Measurements from ENCODE around the gene NAA40. TPM values are rescaled to one million over a fixed set of nuclear protein-coding genes. Genes with fewer than 3 reads are reported as not detected.

Gene NAA40
- total RNA-seq, 2 donors from 2014 or later: 24.6 to 34.2 TPM

- DNase-seq: peak; percentile 53 to 68
- peak; percentile 62 for ATAC-seq
- intact Hi-C loops (cut with DNase I, micrococcal nuclease): loop anchor here (5.0 kb wide), 1 partner anchor 153 kb away; no protein-coding TSS in a partner anchor
These were observed 60.7 kb downstream of the NAA40 start for GRCh38 chr11:63999349-64000025.

GRCh38 chr11:64000026-64000739 is 61.4 kb downstream of the NAA40 start:
- peak in 1 of 2 donors; percentile 74 for DNase-seq
- intact Hi-C loops (cut with DNase I, micrococcal nuclease): loop anchor here in 1 of 2 donors (5.0 kb wide), 1 partner anchor 152 kb away; no protein-coding TSS in a partner anchor
- peak; percentile 79 for ATAC-seq

- DNase-seq (peak in 1 of 2 donors; percentile 24), ATAC-seq (no peak)
- intact Hi-C loops (cut with DNase I, micrococcal nuclease): loop anchor here in 1 of 2 donors (5.0 kb wide), 1 partner anchor 151 kb away; no protein-coding TSS in a partner anchor
These were observed 62.1 kb downstream of the NAA40 start for GRCh38 chr11:64000740-64001483.

GRCh38 chr11:64001484-64002420 is 63.0 kb downstream of the NAA40 start:
- no peak for DNase-seq
- intact Hi-C loops (cut with DNase I, micrococcal nuclease): loop anchor here in 1 of 2 donors (5.0 kb wide), 1 partner anchor 151 kb away; no protein-coding TSS in a partner anchor

GRCh38 chr11:64003807-64004589 is 65.2 kb downstream of the NAA40 start:
- ATAC-seq: no peak
- no peak for DNase-seq
- intact Hi-C loops (cut with DNase I, micrococcal nuclease): loop anchor here in 1 of 2 donors (5.0 kb wide), 1 partner anchor 148 kb away; no protein-coding TSS in a partner anchor

More at GRCh38 chr11:64001484-64002420, 63.0 kb downstream of the NAA40 start:
- ATAC-seq: no peak

- intact Hi-C loops (cut with DNase I, micrococcal nuclease): loop anchor here in 1 of 2 donors (5.0 kb wide), 1 partner anchor 148 kb away; no protein-coding TSS in a partner anchor
- DNase-seq (no peak), ATAC-seq (no peak)
These were observed 65.8 kb downstream of the NAA40 start for GRCh38 chr11:64004590-64004984.

- intact Hi-C loops (cut with DNase I, micrococcal nuclease): no loop called here
- no peak for ATAC-seq
- DNase-seq: no peak
These were observed 66.9 kb downstream of the NAA40 start for GRCh38 chr11:64005691-64006090.

- intact Hi-C loops (cut with DNase I, micrococcal nuclease): no loop called here
These were observed 67.6 kb downstream of the NAA40 start for GRCh38 chr11:64006398-64006797.

More at GRCh38 chr11:64006398-64006797, 67.6 kb downstream of the NAA40 start:
- no peak for DNase-seq
- ATAC-seq: no peak

Other genes with a start within 250 kb of the NAA40 start
- gene ZFTA, start 170.2 kb upstream of the NAA40 start, total RNA-seq: 1 to 10 TPM; 4.5 to 7.5 TPM
- 1 to 10 TPM; 6.4 to 7.1 TPM for gene SPINDOC, start 125.5 kb upstream of the NAA40 start, total RNA-seq
- 100 to 1,000 TPM in 1 of 2 donors, 10 to 100 TPM in 1; 91.8 to 100 TPM for gene MARK2, start 99.9 kb upstream of the NAA40 start, total RNA-seq
- gene RCOR2, start 21.8 kb upstream of the NAA40 start, total RNA-seq: 1 to 10 TPM; 2.1 to 2.5 TPM
- gene COX8A, start 35.6 kb downstream of the NAA40 start, total RNA-seq: 100 to 1,000 TPM; 663 to 843 TPM
- 10 to 100 TPM; 67.7 to 79.7 TPM for gene OTUB1, start 47.4 kb downstream of the NAA40 start, total RNA-seq
- gene FLRT1, start 96.9 kb downstream of the NAA40 start, total RNA-seq: 1 to 10 TPM in 1 of 2 donors, not detected in 1; 1.2 TPM
- 10 to 100 TPM; 31.6 to 47.0 TPM for gene MACROD1, start 227.1 kb downstream of the NAA40 start, total RNA-seq
- 10 to 100 TPM; 61.2 to 75.1 TPM for gene STIP1, start 247.2 kb downstream of the NAA40 start, total RNA-seq

Data from left colon (tissue), 2 donors.